Panc1 (cell line): Measurements from ENCODE around the gene OAF. TPM values are rescaled to one million over a fixed set of nuclear protein-coding genes. Genes with fewer than 3 reads are reported as not detected.

Experiments used
- ATAC-seq: fragments of 200-7000 bp; cut with Tn5 transposase; 2 replicates; pipeline ENCODE4 v1.9.1; 2020; ENCODE audit warnings: mild to moderate bottlenecking, moderate library complexity
- BruUV-seq: library from RNA; stranded (reverse); fragments of 400-500 nt; replicated peaks from 2 replicates; lab custom pipeline; 2021; lab: Mats Ljungman, UMichigan
- CTCF ChIA-PET: fragments of 300-600 bp; sonication (Branson Sonifier 250); formaldehyde crosslinking; loops from one replicate; lab custom pipeline; 2022; ENCODE audit warnings: antibody characterized with exemption; lab: Charles Lee
- POLR2A ChIA-PET: fragments of 300-600 bp; sonication (Branson Sonifier 250); formaldehyde crosslinking; loops from one replicate; lab custom pipeline; 2022; ENCODE audit warnings: antibody characterized with exemption; lab: Charles Lee
- DNase-seq: peaks from one replicate; pipeline ENCODE4 v3.0.0-alpha.2; 2010; ENCODE audit warnings: low read depth, low spot score
- H3K27ac ChIP-seq: 2 replicates; pipeline ENCODE4 v1.5.1; 2011; ENCODE audit warnings: mild to moderate bottlenecking, low read length, inconsistent platforms
- H3K27me3 ChIP-seq: fragments of 200-500 bp; sonication (Bioruptor generic); 2 replicates; pipeline ENCODE4 v1.6.0; 2014; ENCODE audit warnings: low read length, inconsistent platforms; ENCODE audit not compliant: control insufficient read depth, insufficient read depth
- H3K36me3 ChIP-seq: fragments of 200-500 bp; sonication (Bioruptor generic); 2 replicates; pipeline ENCODE4 v1.5.1; 2014; ENCODE audit warnings: inconsistent platforms, mild to moderate bottlenecking, low read length, moderate library complexity; ENCODE audit not compliant: control insufficient read depth, insufficient read depth
- H3K4me1 ChIP-seq: 2 replicates; pipeline ENCODE4 v1.5.1; 2011; ENCODE audit warnings: inconsistent platforms, mild to moderate bottlenecking, low read length, moderate library complexity; ENCODE audit not compliant: control insufficient read depth, insufficient read depth
- H3K4me3 ChIP-seq, 2 experiments: 2 replicates each; pipeline ENCODE4 v1.5.1; 2011 to 2012; ENCODE audit warnings: low read depth in 2 of 2, low read length in 2 of 2, mild to moderate bottlenecking in 2 of 2, inconsistent platforms in 1 of 2, moderate library complexity in 1 of 2
- H3K9me3 ChIP-seq: fragments of 200-500 bp; sonication (Bioruptor generic); 2 replicates; pipeline ENCODE4 v1.5.1; 2014; ENCODE audit warnings: low read depth, mild to moderate bottlenecking, inconsistent platforms, low read length, moderate library complexity; ENCODE audit not compliant: control insufficient read depth, insufficient read depth
- CTCF ChIP-seq: fragments of 450-650 bp; IDR thresholded peaks from 2 replicates; pipeline ENCODE4 v1.5.1; 2017; ENCODE audit warnings: mild to moderate bottlenecking
- POLR2AphosphoS5 ChIP-seq: IDR thresholded peaks from 2 replicates; pipeline ENCODE4 v1.6.1; 2012; ENCODE audit warnings: mild to moderate bottlenecking, low read depth, low read length, moderate library complexity
- REST ChIP-seq, 2 experiments: IDR thresholded peaks; 2 replicates each; pipeline ENCODE4 v1.6.1; 2011 to 2012; ENCODE audit warnings: low read depth in 2 of 2, control low read depth in 1 of 2, low read length in 1 of 2, mild to moderate bottlenecking in 1 of 2, moderate library complexity in 1 of 2; ENCODE audit not compliant: insufficient read depth in 1 of 2
- SIN3A ChIP-seq: IDR thresholded peaks from 2 replicates; pipeline ENCODE4 v1.6.1; 2012; ENCODE audit warnings: low read depth, mild to moderate bottlenecking, low read length, moderate library complexity, borderline replicate concordance; ENCODE audit not compliant: insufficient read depth
- TCF7L2 ChIP-seq: IDR thresholded peaks from 2 replicates; pipeline ENCODE4 v1.6.1; 2011; ENCODE audit warnings: mild to moderate bottlenecking, low read depth, low read length, inconsistent platforms
- in situ Hi-C: cut with HindIII; loops from 2 replicates; pipeline ENCODE4 v1.10.0; 2016; ENCODE audit warnings: low sequenced_read_pairs, low pct_unique_long_range_greater_than_20kb
- intact Hi-C: fragments of 100-400 bp; cut with micrococcal nuclease; formaldehyde crosslinking; loops from one replicate; pipeline ENCODE4 v1.10.0; 2022; ENCODE audit not compliant: unreplicated experiment
- total RNA-seq: library from RNA; stranded (reverse); gene quantifications from one replicate; pipeline ENCODE4 v1.2.1, GENCODE V29; 2021; ENCODE audit not compliant: unreplicated experiment

The OAF gene
- total RNA-seq, 1 experiment from 2014 or later: 13.7 TPM

GRCh38 chr11:120228794-120229384 lies 18.1 kb downstream of the OAF start:
- ChIA-PET POLR2A (no interaction called here), CTCF (interaction anchor here (0.6 to 1.5 kb wide), 9 partner anchors 16 to 74 kb away, joined by 3 to 7 read pairs (median 3); no protein-coding TSS in a partner anchor)
- Histone ChIP-seq H3K27ac (no peak overlapping the region), H3K27me3 (peaks cover 9% of the 10 kb centered on the region), H3K36me3 (no peaks in the 10 kb centered on the region), H3K9me3 (no peaks in the 10 kb centered on the region), H3K4me3 (no peak overlapping the region), H3K4me1 (no peaks in the 10 kb centered on the region)
- BruUV-seq: no TSS peak
- in situ Hi-C loops (no loop called here), intact Hi-C loops (no loop called here)
- TF ChIP-seq SIN3A: no peak
- TF ChIP-seq POLR2AphosphoS5: no peak
- TF ChIP-seq CTCF: no peak; the same call in 1 of the 2 replicates
- no peak for TF ChIP-seq REST (IDR thresholded peaks at IDR 0.05; ENCODE audit: insufficient read depth in 1 of 2, low read depth in 2 of 2, low read length in 1 of 2)
- no peak for TF ChIP-seq TCF7L2
- ATAC-seq: peak; percentile 53; the same call in 1 of the 2 replicates
- DNase-seq: no peak

GRCh38 chr11:120229451-120230424 lies 18.9 kb downstream of the OAF start:
- Histone ChIP-seq H3K4me1 (no peaks in the 10 kb centered on the region), H3K27me3 (peaks cover 14% of the 10 kb centered on the region), H3K27ac (no peak overlapping the region), H3K36me3 (no peaks in the 10 kb centered on the region), H3K9me3 (no peaks in the 10 kb centered on the region), H3K4me3 (no peak overlapping the region)
- no TSS peak for BruUV-seq
- DNase-seq (no peak), ATAC-seq (peak; percentile 55; the same call in 1 of the 2 replicates)
- TF ChIP-seq CTCF (peak; percentile 81), SIN3A (no peak)
- in situ Hi-C loops: no loop called here
- CTCF ChIA-PET: interaction anchor here (0.6 to 1.5 kb wide), 10 partner anchors 16 to 516 kb away, joined by 3 to 7 read pairs (median 3); no protein-coding TSS in a partner anchor
- intact Hi-C loops: loop anchor here (1.0 kb wide), 1 partner anchor 57 kb away; no protein-coding TSS in a partner anchor
- POLR2A ChIA-PET: no interaction called here
